Measurements from ENCODE around the gene SCGN.

SCGN gene

GRCh38 chr6:25685251-25685650 is 33.2 kb downstream of the SCGN start:
- no peaks in the 10 kb centered on the region for H3K4me1 ChIP-seq (ENCODE audit: insufficient read depth, low read length, poor library complexity, severe bottlenecking)
- no peak overlapping the region for H3K4me3 ChIP-seq (ENCODE audit: low read length, poor library complexity, severe bottlenecking)
- H3K36me3 ChIP-seq (ENCODE audit: insufficient read depth, low read length): no peaks in the 10 kb centered on the region
- H2AFZ ChIP-seq (ENCODE audit: low read length): no peak overlapping the region
- H3F3A ChIP-seq (ENCODE audit: low read depth): no peaks in the 10 kb centered on the region
- no peaks in the 10 kb centered on the region for H3K79me2 ChIP-seq (ENCODE audit: insufficient read depth, low read length)
- H3K9me2 ChIP-seq (replicated peaks; ENCODE audit: low read depth, low read length): no peaks in the 10 kb centered on the region
- H3K9ac ChIP-seq (ENCODE audit: low read depth, low read length, poor library complexity, severe bottlenecking): no peak overlapping the region
- H4K20me1 ChIP-seq (ENCODE audit: insufficient read depth, low read length, poor library complexity, severe bottlenecking): no peaks in the 10 kb centered on the region
- TF ChIP-seq CTCF (conservative IDR thresholded peaks at IDR 0.05; ENCODE audit: low read length): no peak
- TF ChIP-seq EZH2phosphoT487 (IDR thresholded peaks at IDR 0.05; ENCODE audit: borderline replicate concordance): no peak
- H3K9me3 ChIP-seq (ENCODE audit: insufficient read depth, low read depth, low read length): no peaks in the 10 kb centered on the region
- H3K4me2 ChIP-seq (ENCODE audit: low read depth, low read length, poor library complexity, severe bottlenecking): no peak overlapping the region
- H3K27me3 ChIP-seq (ENCODE audit: insufficient read depth, low read length, poor library complexity, severe bottlenecking): no peaks in the 10 kb centered on the region

- no peaks in the 10 kb centered on the region for H3K36me3 ChIP-seq (ENCODE audit: insufficient read depth, low read length)
- no peak overlapping the region for H3K4me2 ChIP-seq (ENCODE audit: low read depth, low read length, poor library complexity, severe bottlenecking)
- no peaks in the 10 kb centered on the region for H3K9me3 ChIP-seq (ENCODE audit: insufficient read depth, low read depth, low read length)
- no peaks in the 10 kb centered on the region for H3K27me3 ChIP-seq (ENCODE audit: insufficient read depth, low read length, poor library complexity, severe bottlenecking)
- no peaks in the 10 kb centered on the region for H3F3A ChIP-seq (ENCODE audit: low read depth)
- H4K20me1 ChIP-seq (ENCODE audit: insufficient read depth, low read length, poor library complexity, severe bottlenecking): no peaks in the 10 kb centered on the region
- H3K9ac ChIP-seq (ENCODE audit: low read depth, low read length, poor library complexity, severe bottlenecking): no peak overlapping the region
- TF ChIP-seq EZH2phosphoT487 (IDR thresholded peaks at IDR 0.05; ENCODE audit: borderline replicate concordance) (no peak), CTCF (conservative IDR thresholded peaks at IDR 0.05; ENCODE audit: low read length) (no peak)
- no peaks in the 10 kb centered on the region for H3K9me2 ChIP-seq (replicated peaks; ENCODE audit: low read depth, low read length)
- no peaks in the 10 kb centered on the region for H3K4me1 ChIP-seq (ENCODE audit: insufficient read depth, low read length, poor library complexity, severe bottlenecking)
- H3K79me2 ChIP-seq (ENCODE audit: insufficient read depth, low read length): no peaks in the 10 kb centered on the region
- no peak overlapping the region for H2AFZ ChIP-seq (ENCODE audit: low read length)
- no peak overlapping the region for H3K4me3 ChIP-seq (ENCODE audit: low read length, poor library complexity, severe bottlenecking)
Measured at GRCh38 chr6:25685896-25686295, 33.9 kb downstream of the SCGN start.

GRCh38 chr6:25686856-25687255 is 34.8 kb downstream of the SCGN start:
- H3K9me3 ChIP-seq (ENCODE audit: insufficient read depth, low read depth, low read length): no peaks in the 10 kb centered on the region
- H4K20me1 ChIP-seq (ENCODE audit: insufficient read depth, low read length, poor library complexity, severe bottlenecking): no peaks in the 10 kb centered on the region
- H3F3A ChIP-seq (ENCODE audit: low read depth): no peaks in the 10 kb centered on the region
- TF ChIP-seq CTCF (conservative IDR thresholded peaks at IDR 0.05; ENCODE audit: low read length): no peak
- no peaks in the 10 kb centered on the region for H3K27me3 ChIP-seq (ENCODE audit: insufficient read depth, low read length, poor library complexity, severe bottlenecking)
- no peak overlapping the region for H2AFZ ChIP-seq (ENCODE audit: low read length)
- H3K9me2 ChIP-seq (replicated peaks; ENCODE audit: low read depth, low read length): no peaks in the 10 kb centered on the region
- H3K4me2 ChIP-seq (ENCODE audit: low read depth, low read length, poor library complexity, severe bottlenecking): no peak overlapping the region
- H3K4me3 ChIP-seq (ENCODE audit: low read length, poor library complexity, severe bottlenecking): no peak overlapping the region
- H3K36me3 ChIP-seq (ENCODE audit: insufficient read depth, low read length): no peaks in the 10 kb centered on the region
- no peak overlapping the region for H3K9ac ChIP-seq (ENCODE audit: low read depth, low read length, poor library complexity, severe bottlenecking)
- no peaks in the 10 kb centered on the region for H3K79me2 ChIP-seq (ENCODE audit: insufficient read depth, low read length)
- no peaks in the 10 kb centered on the region for H3K4me1 ChIP-seq (ENCODE audit: insufficient read depth, low read length, poor library complexity, severe bottlenecking)

All from Loucy (cell line).